Left ventricle myocardium superior (tissue), 1 donor: ENCODE results near the gene S1PR3. TPM values are rescaled to one million over a fixed set of nuclear protein-coding genes. Genes with fewer than 3 reads are reported as not detected.
A peak's percentile ranks its signal among the peaks of the same experiment; 100 is the strongest.

ENCODE experiments used
- ATAC-seq: fragments of 200-7000 bp; cut with Tn5 transposase; one replicate; pipeline ENCODE4 v1.9.1; 2020; ENCODE audit warnings: mild to moderate bottlenecking, moderate library complexity
- DNase-seq: peaks from one replicate; pipeline ENCODE4 v3.0.0-alpha.2; 2020
- intact Hi-C: fragments of 100-400 bp; cut with micrococcal nuclease; formaldehyde crosslinking; loops from one replicate; pipeline ENCODE4 v1.11.0; 2022
- total RNA-seq: library from RNA; stranded (reverse); fragmentation: NEBNext Ultra II Directional; extraction: Animal tissue kit (Norgen Biotek cat#: 25700); gene quantifications from one replicate; pipeline ENCODE4 v1.2.1, GENCODE V29; 2021
- donor health status: DM: no; HTN: yes; CAD: no; lungs with severe emphysema.

The S1PR3 gene
- total RNA-seq, 1 donor from 2014 or later: 19.8 TPM

DNA sequence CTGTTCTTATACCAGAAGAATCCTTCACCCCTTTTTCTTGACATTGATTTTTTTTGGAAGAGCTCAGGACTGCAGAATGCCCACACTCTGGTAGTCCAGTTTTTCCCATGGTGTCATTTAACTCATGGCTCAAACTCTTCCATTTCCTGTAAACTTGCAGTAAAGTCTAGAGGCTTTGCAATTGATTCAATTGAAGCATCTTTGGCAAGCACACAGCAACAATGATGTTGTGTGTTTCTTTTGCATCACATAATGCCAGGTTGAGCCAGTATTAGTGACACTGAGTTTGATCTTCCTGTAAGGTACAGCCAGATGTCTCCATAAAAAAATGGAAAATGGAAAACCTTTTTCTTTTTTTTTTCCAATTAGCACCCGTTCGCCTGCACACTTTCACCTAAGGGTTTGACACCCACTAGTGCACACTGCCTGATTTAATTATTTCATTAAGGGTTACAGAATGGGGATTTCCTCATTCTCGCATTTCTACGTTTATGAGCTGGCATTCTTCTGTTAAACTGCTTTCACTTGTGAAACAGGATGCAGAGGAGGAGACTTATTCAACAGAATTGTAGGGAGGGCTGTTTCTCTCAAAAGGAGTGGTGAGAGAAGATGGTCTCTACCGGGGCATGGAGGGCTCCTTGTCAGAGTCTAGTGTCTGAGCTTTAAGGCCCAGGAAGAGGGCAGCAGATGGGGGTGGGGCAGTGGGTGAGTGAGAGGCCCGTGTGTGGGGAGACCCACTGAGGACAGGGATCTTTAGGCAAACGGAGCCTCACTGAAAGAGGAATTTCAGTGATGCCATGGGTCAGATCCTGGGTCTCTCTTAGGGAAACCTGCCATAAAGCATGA, 2.2 kb upstream of the S1PR3 start:
- DNase-seq (no peak), ATAC-seq (no peak)
- intact Hi-C loops: no loop called here

DNA sequence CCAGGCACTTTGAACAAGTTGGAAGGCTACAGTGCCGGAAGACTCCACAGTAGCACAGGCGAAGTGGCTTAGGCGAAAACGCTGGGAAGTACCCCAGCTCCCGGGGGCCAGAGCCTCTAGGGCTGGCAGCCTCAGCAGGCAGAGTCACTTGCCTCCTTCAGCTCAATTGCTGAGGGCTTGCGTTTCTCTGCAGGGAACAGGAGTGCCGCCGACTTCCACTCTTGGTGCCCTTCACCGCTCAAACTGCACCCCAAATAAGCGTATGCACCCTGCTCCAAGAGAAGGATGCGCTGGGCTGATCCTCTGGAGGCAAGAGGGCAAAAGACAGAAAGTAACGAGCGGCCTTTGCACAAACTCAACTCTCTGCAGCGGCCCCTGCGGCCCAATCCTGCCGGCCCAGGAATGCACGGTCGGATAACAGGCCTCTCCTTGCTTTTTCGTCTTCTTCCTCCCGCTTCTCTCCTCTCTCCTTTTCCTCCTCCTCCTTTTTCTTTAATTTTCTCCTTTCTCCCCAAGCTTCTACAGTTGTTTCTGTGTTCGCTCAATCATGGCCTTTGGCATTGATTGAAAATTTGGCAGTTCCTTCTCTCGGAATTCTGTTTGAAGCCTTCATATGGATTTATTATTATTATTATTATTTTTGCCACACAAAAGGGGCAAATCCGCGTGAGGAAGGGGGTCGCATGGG, 1.1 kb upstream of the S1PR3 start:
- intact Hi-C loops: no loop called here
- ATAC-seq (no peak), DNase-seq (no peak)

DNA sequence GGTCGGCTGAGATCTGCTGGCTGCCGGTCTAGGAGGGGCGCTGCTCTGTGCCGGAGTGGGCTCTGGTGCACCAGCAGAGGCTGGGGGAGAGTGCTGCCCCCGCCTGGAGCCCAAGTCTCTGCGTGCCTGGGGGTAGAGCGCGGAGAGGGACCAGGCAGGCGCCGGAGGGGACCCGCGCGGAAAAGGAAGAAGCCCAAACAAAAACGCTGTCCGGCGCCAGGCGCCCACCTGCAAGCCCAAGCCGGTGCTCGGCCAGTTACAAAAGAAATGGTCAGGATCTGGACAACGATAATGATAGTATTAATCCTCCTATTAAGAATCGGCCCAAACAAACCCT, 571 bp upstream of the S1PR3 start:
- intact Hi-C loops: no loop called here
- DNase-seq: peak; percentile 66
- peak; percentile 68 for ATAC-seq

DNA sequence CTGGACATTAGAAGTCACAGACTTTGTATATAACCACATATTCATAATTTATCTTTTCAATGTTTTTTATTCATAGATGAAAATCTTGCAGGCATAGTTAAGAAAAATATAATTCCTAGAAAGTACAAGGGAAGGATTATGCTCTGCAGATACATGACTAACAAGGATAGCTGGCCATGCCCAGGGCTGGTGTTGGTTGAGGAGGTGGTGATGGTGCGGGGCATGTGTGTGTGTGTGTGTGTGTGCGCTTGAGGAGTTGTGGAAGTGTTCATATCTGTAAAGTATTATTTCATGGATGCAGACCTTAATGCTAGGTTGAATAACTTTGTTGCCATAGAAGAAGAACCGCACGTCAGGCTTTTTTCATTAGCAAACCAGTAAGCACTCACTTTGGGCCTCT, 1.3 kb downstream of the S1PR3 start:
- no peak for ATAC-seq
- no peak for DNase-seq
- intact Hi-C loops: no loop called here

DNA sequence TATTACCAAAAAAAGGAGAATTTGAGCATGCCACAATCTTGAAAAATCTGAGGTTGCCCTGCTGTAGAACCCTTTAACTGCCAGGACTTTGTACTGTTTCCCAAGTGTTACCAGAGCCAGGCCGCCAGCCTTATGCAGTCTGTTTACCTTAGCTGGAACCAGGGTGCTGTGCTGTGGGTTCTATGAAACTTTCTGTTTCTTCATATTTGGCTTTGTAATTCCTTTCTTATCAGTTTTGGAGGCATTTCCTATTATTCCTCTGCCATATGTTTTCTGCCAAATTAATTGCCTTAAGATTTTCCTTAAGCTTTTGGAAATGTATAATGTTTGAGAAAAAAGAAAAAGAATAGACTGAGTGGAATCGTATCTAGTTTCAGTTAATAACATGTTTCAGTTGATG, 2.1 kb downstream of the S1PR3 start:
- ATAC-seq (no peak), DNase-seq (no peak)
- intact Hi-C loops: no loop called here

DNA sequence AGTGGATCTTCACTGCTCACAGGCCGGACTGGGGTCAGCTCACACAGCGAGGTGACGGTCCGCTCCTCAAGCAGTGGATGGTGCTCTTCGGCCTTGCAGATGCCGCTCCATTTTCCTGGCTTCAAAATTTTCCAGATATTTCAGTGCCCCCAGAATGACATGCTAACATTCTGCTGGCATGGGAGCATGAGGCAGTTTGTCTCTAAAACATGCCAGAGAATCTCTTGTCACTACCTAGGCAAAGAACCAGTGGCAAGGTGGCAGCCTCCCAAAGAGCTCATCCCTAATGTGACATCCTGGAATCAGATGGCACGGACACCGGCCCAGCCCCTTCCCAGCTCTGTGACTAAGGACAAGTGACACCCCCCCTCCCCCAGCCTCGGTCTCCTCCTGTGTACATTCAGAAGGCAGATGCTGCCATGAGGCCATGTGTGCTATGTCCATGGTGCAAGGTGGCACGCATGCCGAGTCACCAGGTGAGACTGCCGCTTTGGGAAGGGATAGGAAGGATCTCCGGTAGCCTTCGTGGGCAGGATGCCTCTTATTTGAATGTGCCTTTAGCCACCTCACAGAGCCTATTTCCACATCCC, 2.7 kb downstream of the S1PR3 start:
- DNase-seq (no peak), ATAC-seq (no peak)
- intact Hi-C loops: no loop called here

DNA sequence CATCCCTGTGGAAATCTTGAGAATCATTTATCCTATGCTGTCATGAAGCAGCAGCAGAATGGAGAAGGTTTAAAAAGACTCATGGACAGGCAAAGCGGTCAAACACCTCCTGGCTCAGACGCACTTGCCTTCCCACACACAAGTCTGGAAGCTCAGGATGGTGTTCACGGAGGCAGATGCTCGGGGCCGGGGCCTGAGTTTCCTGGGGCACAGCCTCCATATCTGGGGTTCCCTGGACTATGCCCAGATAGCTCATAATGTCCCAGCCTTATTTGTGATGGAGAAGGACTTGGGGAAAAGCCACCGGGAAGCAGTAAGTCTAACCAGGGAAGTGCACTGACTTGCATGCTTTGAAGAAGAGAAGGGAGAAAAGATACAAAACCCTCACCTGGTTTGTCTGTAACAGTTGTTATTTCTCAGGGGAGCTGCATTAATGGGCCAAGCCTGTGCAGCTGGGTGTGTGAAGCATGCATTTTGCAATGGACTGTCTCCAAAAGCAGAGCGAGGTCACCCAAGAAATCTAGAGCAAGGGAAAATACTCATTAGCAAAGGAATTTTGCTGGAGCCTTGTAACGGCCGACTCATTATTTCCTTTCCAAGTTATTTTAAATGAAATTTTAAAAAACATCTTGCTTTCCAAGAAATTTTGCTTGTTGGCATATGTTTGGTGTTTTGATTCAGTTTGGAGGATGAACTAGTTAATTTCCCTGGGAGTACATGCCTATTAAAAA, 3.4 kb downstream of the S1PR3 start:
- no peak for DNase-seq
- intact Hi-C loops: no loop called here
- ATAC-seq: no peak

DNA sequence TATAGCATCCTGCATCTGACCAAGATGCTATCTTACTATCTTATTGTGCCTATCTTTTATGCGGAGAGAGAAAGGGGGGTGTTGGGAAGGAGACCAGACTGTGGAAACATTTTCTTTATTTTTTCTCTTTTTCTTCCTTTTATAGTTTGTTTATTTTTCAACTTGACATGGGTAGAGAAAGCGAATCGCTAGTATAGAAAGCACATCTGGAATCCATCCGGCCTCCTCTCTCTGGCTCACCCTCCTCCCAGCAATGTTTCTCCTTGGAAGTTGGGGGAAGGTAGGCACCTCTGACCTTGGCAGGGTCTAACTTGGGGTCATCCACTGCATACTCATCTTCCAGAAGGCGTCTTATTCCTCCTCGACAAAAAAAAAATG, 3.9 kb downstream of the S1PR3 start:
- ATAC-seq: no peak
- intact Hi-C loops: no loop called here
- no peak for DNase-seq

- intact Hi-C loops: no loop called here
- ATAC-seq: no peak
- no peak for DNase-seq
These were observed 4.4 kb downstream of the S1PR3 start for GRCh38 chr9:88995627-88996026.

DNA sequence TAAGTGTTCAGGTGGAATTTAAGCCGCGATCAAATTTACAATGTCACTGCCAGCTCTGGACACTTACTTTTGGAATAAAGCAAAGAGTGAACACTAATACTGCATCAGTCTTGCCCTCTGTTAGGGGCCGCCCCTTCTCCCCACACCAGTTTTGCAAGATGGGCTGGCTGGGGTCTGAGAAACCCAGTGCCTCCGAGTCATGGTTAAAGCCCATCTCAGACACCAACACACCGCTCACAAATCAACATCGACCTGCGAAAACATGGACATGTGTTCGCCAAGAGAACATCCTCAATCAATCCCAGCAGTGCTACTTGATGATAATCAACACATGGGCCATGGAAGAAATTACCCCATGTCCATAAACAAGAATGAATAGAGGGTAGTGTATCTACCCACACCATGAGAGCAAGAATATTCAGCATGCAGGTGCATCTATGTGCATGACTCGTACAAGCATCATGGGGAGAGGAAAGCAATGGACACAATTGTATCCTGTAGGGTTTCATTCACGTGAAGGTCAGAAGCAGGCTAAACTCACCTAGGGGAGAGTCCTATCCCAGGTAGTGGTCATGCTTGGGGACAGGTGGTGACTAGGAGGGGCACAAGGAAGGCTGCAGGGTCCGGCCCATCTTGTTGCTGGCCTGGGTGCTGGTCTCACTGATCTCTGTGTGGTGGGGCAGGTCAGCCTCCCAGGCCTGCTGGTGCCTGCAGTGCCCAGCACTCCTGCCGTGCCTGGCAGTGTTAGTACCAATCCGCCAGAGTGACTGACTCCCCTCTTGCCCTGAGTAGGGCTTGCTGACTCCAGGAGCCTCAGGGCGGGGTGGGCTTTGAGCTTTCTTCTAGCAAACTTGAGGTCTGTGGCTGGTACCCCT, 5.0 kb downstream of the S1PR3 start:
- ATAC-seq (no peak), DNase-seq (no peak)
- intact Hi-C loops: no loop called here

DNA sequence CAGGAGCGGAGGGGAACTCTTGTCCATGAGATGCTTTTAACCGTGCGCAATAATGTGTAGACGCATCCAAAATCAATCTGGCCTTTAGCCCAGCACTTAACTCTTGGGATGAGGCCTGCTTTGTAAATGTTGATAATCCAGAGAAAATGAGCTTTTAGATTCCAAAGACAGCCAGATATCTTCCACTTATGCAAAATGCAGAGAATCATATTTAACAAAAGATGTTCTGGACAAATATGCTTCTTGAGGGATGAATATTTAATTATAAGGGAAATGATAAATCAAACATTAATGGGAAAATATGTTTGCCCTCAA, 5.6 kb downstream of the S1PR3 start:
- DNase-seq: no peak
- intact Hi-C loops: no loop called here
- ATAC-seq: no peak

DNA sequence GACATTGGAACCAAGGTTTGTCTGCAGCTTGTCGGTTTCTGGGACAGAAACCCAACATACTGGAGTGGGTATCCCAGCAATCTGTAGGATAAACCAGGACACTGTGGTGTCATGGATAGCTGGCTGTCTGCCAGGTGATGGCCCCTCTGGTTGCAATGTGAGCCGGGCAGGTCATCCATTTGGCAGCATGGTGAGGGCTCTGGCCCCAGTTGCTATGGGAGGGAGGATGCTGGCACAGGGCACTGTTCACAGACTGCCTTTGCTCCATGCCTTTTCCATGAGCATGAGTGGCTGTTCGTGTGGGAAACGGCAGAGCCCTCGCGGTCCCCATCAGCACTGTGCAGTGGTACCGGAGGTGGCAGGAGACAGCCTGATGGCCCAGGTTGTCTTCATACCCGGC, 6.4 kb downstream of the S1PR3 start:
- intact Hi-C loops: no loop called here
- DNase-seq: no peak
- ATAC-seq: no peak

DNA sequence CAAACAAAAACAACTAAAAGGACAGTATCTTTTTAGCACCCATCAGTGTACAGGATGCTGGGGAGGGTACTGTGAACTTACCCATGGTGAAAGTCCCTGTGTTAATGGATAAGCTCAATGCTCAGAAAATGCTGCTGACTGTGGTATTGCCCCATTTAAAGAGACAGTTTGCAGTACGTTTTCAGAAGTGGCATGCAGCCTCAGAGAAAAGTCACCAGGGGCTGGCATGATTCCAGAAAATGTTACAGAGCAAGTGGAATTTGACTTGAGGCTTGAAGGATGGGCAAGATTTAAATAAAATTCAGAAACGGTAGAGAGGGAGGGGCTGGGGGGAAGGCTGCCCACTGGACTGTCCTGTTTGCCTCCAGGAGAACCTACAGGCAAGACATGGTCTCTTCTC, 7.2 kb downstream of the S1PR3 start:
- no peak for ATAC-seq
- intact Hi-C loops: no loop called here
- no peak for DNase-seq

GRCh38 chr9:88998911-88999310, 7.6 kb downstream of the S1PR3 start:
- DNase-seq (peak; percentile 85), ATAC-seq (peak; percentile 90)
- intact Hi-C loops: no loop called here

- intact Hi-C loops: no loop called here
- DNase-seq (peak; percentile 40), ATAC-seq (peak; percentile 9)
These were observed 9.1 kb downstream of the S1PR3 start for GRCh38 chr9:89000371-89000781.

DNA sequence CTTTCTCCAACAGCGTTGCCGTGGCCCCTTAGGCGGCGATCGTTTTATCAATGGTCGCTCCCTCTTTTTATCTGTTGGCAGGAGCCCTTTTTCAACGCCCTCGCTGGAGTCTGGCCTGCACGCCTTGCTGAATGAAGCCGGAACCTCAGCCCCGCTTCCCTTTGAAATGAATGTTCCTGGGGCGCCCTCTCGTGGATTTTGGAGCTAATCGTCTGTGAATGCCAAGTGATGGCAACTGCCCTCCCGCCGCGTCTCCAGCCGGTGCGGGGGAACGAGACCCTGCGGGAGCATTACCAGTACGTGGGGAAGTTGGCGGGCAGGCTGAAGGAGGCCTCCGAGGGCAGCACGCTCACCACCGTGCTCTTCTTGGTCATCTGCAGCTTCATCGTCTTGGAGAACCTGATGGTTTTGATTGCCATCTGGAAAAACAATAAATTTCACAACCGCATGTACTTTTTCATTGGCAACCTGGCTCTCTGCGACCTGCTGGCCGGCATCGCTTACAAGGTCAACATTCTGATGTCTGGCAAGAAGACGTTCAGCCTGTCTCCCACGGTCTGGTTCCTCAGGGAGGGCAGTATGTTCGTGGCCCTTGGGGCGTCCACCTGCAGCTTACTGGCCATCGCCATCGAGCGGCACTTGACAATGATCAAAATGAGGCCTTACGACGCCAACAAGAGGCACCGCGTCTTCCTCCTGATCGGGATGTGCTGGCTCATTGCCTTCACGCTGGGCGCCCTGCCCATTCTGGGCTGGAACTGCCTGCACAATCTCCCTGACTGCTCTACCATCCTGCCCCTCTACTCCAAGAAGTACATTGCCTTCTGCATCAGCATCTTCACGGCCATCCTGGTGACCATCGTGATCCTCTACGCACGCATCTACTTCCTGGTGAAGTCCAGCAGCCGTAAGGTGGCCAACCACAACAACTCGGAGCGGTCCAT, 10.0 kb downstream of the S1PR3 start:
- intact Hi-C loops: no loop called here
- DNase-seq (peak; percentile 91), ATAC-seq (peak; percentile 73)

DNA sequence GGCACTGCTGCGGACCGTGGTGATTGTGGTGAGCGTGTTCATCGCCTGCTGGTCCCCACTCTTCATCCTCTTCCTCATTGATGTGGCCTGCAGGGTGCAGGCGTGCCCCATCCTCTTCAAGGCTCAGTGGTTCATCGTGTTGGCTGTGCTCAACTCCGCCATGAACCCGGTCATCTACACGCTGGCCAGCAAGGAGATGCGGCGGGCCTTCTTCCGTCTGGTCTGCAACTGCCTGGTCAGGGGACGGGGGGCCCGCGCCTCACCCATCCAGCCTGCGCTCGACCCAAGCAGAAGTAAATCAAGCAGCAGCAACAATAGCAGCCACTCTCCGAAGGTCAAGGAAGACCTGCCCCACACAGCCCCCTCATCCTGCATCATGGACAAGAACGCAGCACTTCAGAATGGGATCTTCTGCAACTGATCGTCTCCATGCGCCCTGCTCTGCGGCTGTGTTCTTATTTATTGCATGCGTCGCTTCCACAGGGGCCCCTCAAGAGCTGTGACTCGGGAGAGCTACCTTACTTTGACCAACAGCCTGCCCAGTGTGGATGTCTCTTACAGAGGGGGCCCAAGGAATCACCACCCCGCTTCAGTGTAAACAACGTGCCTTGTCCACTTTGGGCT, 10.8 kb downstream of the S1PR3 start:
- DNase-seq (no peak), ATAC-seq (no peak)
- intact Hi-C loops: no loop called here

DNA sequence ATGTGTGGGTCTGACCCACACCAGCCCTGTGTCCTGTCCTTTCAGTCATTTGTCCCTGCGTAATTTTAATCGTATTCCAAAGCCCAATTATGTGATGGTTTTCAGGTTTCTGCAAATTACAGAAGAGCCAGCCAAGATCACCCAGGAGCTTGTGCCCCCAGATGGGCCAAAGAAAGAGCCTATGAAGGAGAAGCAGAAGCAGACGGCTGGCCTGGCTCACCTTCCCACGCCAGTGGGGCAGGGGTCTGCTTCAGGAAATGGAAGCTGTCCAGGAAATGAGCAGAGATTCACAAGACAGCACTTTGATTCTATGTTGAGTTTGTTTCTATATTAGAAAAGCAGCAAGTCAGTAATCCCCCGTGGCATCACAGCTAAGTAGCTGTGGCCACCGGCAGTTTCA, 11.7 kb downstream of the S1PR3 start:
- ATAC-seq (no peak), DNase-seq (no peak)
- intact Hi-C loops: no loop called here
